SHP77 treated with DMSO at 0.1 percent for 48 hours (cell line): ENCODE results near the gene COL5A3.
"Not testable (repeated sequence)": the region's sequence is repeated elsewhere in the genome, so short reads cannot be mapped to it uniquely, and the experiment has no call there.

Experiments
- DNase-seq: peaks from one replicate; lab custom pipeline; 2025; lab: John Stamatoyannopoulos, UW

The COL5A3 gene

DNA sequence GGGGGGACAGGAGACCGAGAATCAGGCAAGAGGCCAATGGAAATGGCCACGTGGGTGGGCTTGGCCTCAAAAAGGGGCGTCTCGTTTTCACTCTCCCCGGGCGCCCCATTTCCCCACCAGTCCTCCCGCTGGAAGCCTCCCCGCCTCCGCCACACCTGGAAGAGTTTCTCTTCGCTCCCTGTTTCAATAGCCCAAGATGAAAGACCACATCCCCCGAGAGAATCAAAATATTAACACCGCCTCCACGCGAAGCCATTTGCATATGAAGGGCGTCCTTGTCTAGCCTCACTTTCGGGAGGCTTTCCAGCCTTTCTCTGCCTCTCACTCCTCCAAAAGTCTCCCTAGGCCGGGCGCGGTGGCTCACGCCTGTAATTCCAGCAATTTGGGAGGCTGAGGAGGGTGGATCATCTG lies 73.3 kb downstream of the COL5A3 start:
- DNase-seq = no peak

DNA sequence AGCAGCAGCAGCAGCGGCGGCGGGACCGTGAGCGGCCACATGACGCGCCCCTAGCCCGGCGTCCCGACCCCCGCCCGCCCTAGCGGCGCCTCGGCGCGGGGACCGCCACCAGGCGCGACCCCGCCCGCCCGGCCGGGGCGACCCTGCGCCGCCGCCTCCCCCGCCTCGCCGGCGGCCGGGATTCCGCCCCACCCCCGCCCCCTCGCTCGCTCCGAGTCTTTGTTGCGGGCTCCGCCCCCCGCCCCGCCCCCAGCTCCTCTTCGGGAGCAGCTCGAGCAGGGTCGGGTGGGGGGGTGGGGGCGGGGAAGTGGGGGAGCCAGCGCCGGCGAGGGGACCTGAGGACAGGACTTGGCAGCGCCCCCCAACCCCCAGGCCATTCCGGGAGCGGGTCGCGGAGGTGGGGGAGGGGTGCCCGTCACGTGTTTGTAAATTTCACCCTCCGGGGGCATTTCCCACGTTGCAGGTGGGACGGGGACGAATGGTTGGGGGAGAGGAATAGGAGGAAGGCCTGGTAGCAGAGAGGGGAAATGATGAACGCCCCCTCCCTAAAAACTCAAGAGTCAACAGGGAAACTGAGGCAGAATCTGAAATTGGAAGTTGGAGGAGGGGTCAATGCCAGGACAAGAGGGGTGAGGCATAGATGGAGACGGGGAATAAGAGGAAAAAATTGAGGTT lies 73.8 kb downstream of the COL5A3 start, which contains the start of gene OLFM2:
TSS of gene OLFM2 (minus strand) at position 190 of the 675 bp plus-strand sequence. CDS start at position 41, 149 bp downstream.
- no peak for DNase-seq

GRCh38 chr19:9935506-9936325 lies 74.6 kb downstream of the COL5A3 start:
- no peak for DNase-seq

DNA sequence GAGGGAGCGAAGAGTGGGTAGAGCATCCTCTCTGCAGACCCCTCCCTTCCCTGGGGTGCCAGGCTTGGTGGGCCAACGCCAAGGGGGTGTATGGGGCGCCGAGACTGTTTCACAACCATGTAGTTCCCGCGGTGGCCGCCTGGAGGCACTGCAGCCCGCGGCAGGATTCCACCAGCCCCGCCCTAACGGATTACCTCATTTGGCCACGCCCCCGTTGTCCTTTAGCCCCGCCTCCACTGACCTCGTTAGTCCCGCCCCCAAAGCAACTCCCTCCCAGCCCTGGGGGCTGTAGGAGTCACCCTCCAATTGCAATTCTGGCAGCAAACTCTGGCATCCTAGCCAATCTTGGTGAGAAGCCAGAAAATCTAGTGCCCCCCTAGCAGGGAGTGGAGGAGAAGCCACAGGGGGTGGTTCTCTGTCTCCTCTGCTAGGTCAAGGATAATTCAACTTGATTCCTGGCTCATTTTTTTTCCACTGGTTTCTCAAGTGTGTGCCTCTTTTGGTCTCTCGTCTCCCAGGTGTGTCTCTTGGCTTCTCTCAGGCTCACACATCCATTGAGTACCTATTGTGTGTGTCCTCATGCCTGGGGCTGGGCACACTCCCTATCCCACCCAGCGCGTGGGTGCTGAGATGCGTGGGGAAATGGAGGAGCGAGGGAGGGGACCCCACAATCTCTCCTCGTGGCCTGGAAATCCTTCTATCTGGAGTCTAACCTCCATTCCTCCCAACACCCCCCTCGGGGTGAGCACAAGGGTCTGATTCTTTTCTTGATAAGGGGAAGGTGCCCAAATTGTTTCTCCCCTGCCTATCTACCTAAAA lies 76.0 kb downstream of the COL5A3 start:
- DNase-seq = peak; percentile 9

DNA sequence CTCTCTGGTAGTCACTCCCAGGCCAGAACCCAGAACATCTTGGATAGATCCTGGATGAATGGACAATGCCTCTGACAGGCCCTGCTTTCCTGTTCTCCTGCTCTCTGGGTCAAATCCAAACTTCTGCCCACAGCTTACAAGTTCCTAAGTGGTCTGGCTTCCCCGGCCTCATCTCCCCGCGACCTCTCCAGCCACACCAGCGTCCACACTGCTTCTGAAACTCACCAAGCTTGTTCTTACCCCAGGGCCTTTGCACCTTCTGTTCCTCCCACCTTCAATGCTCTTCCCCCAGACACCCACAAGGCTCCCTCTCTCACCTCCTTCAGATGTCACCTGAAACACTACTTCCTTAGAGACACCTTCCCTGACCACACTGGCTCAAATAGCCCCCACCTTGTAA lies 77.5 kb downstream of the COL5A3 start:
- no peak for DNase-seq

GRCh38 chr19:9931629-9932028 lies 78.7 kb downstream of the COL5A3 start:
- no peak for DNase-seq

DNA sequence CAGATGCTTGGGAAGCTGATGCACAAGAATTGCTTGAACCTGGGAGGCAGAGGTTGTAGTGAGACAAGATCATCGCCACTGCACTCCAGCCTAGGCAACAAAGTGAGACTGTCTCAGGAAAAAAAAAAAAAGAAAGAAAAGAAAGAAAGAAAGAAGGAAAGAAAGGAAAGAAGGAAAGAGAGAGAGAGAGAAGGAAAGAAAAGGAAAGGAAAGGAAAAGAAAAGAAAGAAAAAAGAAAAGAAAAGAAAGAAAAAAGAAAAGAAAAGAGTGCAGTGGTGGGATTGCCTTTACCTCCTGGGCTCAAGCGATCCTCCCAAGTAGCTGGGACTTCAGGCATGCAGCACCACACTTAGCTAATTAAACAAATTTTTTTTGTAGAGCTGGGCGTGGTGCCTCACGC lies 86.9 kb downstream of the COL5A3 start:
- no peak for DNase-seq

- DNase-seq = not testable (repeated sequence)
These were observed 87.4 kb downstream of the COL5A3 start for GRCh38 chr19:9922782-9923379.

GRCh38 chr19:9917321-9917720 lies 93.0 kb downstream of the COL5A3 start:
- peak; percentile 45 for DNase-seq

GRCh38 chr19:9916719-9917118 lies 93.6 kb downstream of the COL5A3 start:
- DNase-seq = no peak

- peak; percentile 13 for DNase-seq
These were observed 95.7 kb downstream of the COL5A3 start for GRCh38 chr19:9914315-9915207.

GRCh38 chr19:9914001-9914314 lies 96.3 kb downstream of the COL5A3 start:
- DNase-seq = no peak

DNA sequence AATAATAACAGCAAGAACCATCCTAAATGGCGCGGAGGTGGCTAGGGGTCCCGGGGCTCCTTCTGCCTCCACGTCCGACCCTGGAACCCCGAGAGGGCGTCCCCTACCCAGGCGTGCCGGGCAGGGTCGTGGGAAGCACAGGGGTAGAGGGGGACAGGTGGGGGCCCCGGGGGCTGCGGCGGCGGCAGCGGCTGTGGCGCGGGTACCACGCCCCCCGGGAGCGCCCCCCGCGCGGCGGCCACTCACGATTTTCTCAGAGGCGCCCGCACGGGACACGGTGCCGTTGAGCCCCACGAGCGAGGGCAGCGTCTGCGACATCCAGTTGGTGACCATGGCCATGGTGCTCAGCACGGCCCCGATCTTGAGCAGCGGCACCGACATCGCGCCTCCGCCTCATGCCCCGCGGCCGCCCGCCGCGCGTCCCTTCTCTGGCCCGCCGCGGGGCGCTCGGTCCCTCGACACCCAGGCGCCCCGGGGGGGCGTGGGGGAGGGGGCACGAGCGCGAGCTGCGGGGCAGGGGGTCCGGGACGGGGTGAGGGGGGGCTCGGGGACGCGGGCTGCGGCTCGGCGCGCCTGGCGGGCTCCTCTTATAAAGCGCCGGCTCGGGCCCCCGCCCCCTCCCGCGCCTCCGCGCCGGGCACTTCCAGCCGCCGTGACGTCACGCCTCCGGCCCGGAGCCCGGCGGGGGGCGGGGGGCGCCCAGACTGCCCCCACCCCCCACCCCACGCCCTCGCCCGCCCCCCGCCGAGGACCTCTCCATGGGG lies 96.9 kb downstream of the COL5A3 start:
- no peak for DNase-seq

DNA sequence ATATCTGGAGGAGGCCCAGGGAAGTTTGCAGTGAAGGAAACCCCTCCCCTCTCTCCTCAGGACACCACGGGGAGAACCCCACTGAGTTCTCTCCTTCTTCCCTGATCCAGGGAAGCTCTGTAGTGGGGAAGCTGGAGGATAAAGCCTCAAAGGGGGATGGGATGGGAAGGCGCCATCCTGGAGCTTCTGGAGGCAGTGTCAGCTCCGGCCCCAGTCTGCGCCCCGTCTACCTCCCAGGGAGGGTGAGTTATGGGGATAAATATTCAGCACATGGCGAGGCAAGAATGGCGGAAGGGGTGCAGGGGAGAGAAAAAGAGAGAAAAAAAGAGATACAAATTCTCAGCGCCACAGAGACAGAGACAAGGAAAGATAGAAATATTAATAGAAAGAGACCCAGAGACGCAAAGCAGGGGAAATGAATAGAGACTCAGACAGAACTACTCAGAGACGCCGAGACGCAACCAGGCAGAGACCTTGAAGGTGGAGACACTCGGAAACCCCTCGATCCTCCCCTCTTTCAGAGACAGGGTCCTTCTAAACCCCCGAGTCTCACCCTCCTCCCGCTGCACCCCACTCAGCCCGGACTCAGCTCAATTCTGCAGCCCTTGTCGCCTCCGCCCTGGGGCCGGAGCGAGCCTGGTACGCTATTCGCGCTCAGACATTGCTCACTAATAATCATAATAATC lies 97.6 kb downstream of the COL5A3 start:
- DNase-seq = no peak

DNA sequence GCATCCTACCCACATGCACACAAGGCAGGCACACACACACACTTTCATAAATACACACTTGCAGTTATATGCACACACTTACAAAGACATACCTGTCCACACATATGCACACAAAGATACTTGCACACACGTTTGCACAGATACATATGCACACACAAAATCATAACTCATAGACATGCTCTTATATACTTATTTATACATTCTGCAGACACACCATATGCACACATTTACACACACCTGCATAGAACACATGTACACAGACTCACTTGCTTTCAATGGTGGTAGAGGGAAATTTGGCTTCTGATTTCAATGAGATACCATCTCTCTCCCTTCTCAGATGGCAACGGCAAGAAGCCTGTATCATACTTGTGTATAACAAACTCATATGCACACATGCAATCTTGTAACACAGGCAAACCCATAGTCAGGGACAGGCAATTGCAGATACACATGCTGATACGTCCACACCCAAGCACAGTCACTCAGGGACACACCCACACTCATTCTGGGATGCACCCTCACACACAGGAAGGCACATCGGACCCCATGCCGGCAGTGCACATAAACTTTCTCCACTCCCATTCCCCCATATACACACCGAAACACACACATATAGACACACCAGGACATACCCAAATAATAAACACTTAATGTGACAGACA lies 98.6 kb downstream of the COL5A3 start:
- DNase-seq = no peak

- DNase-seq = no peak
These were observed 99.7 kb downstream of the COL5A3 start for GRCh38 chr19:9910625-9911024.
